Ovary (tissue), 9 donors: ENCODE results near the gene UNC45B. TPM values are rescaled to one million over a fixed set of nuclear protein-coding genes. Genes with fewer than 3 reads are reported as not detected.

Source experiments
- DNase-seq, 5 donors: peaks; one replicate each; pipeline ENCODE4 v3.0.0-alpha.2; 2019 to 2020
- H3K27ac ChIP-seq, 2 donors: fragments of 200-600 bp; one replicate each; pipeline versions ENCODE4 v1.5.1 to v1.8.0; 2019 to 2022
- H3K27me3 ChIP-seq: fragments of 200-600 bp; one replicate; pipeline ENCODE4 v1.8.0; 2022
- H3K36me3 ChIP-seq: fragments of 200-600 bp; sonication (generic); one replicate; pipeline ENCODE4 v1.5.1; 2019
- H3K4me1 ChIP-seq: one replicate; pipeline ENCODE4 v1.8.1; 2013; ENCODE audit warnings: mild to moderate bottlenecking, moderate library complexity; ENCODE audit not compliant: insufficient read depth
- H3K4me3 ChIP-seq: fragments of 200-600 bp; sonication (generic); one replicate; pipeline ENCODE4 v1.5.1; 2017
- H3K9me3 ChIP-seq, 2 donors: fragments of 200-600 bp in 1 of 2; sonication (generic) in 1 of 2; one replicate each; pipeline versions ENCODE4 v1.5.1 to v1.8.1; 2013 to 2019; ENCODE audit warnings: mild to moderate bottlenecking in 1 of 2, moderate library complexity in 1 of 2
- EP300 ChIP-seq: sonication (generic); formaldehyde crosslinking; IDR thresholded peaks from one replicate; pipeline ENCODE4 v1.6.1; 2017; ENCODE audit warnings: antibody characterized with exemption
- POLR2A ChIP-seq: fragments of 450-650 bp; IDR thresholded peaks from one replicate; pipeline ENCODE4 v1.6.1; 2017; ENCODE audit warnings: antibody characterized with exemption, mild to moderate bottlenecking, moderate library complexity
- WGBS, 3 donors: extraction: QIAGEN DNeasy Blood & Tissue Kit in 1 of 3; methylation state at CpG; one replicate each; pipeline versions ENCODE4 v1.1.5 to v1.1.7; 2013 to 2017; 5-methylcytosine and 5-hydroxymethylcytosine counted together
- intact Hi-C, 4 donors: fragments of 100-400 bp; cut with DNase I; formaldehyde crosslinking; loops; one replicate each; pipeline versions ENCODE4 v1.11.0 to v1.15.1; 2022 to 2023
- polyA plus RNA-seq, 2 donors: library from polyadenylated mRNA; stranded (reverse); fragments of 200-250 nt in 1 of 2; fragments of 350-450 nt in 1 of 2; fragmentation: Illumina TruSeq in 1 of 2; extraction: RNeasy Lipid Tissue Mini Kit (QIAGEN cat#74804) in 1 of 2; gene quantifications; one replicate each; pipeline ENCODE4 v1.2.3, GENCODE V29; 2013 to 2014
- total RNA-seq, 7 donors: library from RNA; depleted of rRNA in 2 of 7; stranded (reverse); fragments of >200 nt in 2 of 7; fragmentation: NEBNext Ultra II Directional in 3 of 7; extraction: Animal tissue kit (Norgen Biotek cat#: 25700) in 3 of 7; gene quantifications; one replicate each; pipeline versions ENCODE4 v1.1.0 to v1.2.4, GENCODE V29; 2016 to 2023
- TF ChIP-seq, protein P1 (sequence below), 3 donors: fragments of 450-650 bp in 2 of 3; fragments of 200-600 bp in 1 of 3; IDR thresholded peaks; one replicate each; pipeline versions ENCODE4 v1.5.1 to v1.8.0; 2016 to 2022; ENCODE audit warnings: antibody characterized with exemption in 3 of 3, mild to moderate bottlenecking in 1 of 3
- donor health status: DM: no; HTN: no; CAD: no; lungs with moderate emphysema.
- donor health status: DM: no; HTN: no; CAD: no.
- donor health status: Bipolar disorder and iron deficiency.
- donor health status: DM: yes; HTN: yes; CAD: no.
- donor health status: DM: no; HTN: no; CAD: no.
- donor health status: DM: yes; HTN: yes; CAD: no.

The UNC45B gene
- total and polyA plus RNA-seq, 9 donors, result 0.05 to 0.10 (median 0.05) TPM; not detected in 4

- TF ChIP-seq EP300 (no peak), POLR2A (no peak)
- TF ChIP-seq, protein P1, sequence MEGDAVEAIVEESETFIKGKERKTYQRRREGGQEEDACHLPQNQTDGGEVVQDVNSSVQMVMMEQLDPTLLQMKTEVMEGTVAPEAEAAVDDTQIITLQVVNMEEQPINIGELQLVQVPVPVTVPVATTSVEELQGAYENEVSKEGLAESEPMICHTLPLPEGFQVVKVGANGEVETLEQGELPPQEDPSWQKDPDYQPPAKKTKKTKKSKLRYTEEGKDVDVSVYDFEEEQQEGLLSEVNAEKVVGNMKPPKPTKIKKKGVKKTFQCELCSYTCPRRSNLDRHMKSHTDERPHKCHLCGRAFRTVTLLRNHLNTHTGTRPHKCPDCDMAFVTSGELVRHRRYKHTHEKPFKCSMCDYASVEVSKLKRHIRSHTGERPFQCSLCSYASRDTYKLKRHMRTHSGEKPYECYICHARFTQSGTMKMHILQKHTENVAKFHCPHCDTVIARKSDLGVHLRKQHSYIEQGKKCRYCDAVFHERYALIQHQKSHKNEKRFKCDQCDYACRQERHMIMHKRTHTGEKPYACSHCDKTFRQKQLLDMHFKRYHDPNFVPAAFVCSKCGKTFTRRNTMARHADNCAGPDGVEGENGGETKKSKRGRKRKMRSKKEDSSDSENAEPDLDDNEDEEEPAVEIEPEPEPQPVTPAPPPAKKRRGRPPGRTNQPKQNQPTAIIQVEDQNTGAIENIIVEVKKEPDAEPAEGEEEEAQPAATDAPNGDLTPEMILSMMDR (IDR thresholded peaks at IDR 0.05), result no peak
- DNase-seq, result no peak
- Histone ChIP-seq H3K27ac (no peak overlapping the region), H3K4me1 (no peaks in the 10 kb centered on the region), H3K36me3 (no peaks in the 10 kb centered on the region), H3K9me3 (no peaks in the 10 kb centered on the region), H3K27me3 (no peaks in the 10 kb centered on the region), H3K4me3 (no peak overlapping the region)
- WGBS, 3 donors, result 87 to 89% (median 88%) methylated on average over 7 of the region's 7 CpGs
- intact Hi-C loops, result no loop called here
Observed at GRCh38 chr17:35163886-35164285, 16.3 kb downstream of the UNC45B start.

GRCh38 chr17:35164716-35165115 is 17.1 kb downstream of the UNC45B start:
- no peak for TF ChIP-seq EP300
- TF ChIP-seq, protein P1 (IDR thresholded peaks at IDR 0.05), result no peak
- no peak for TF ChIP-seq POLR2A
- no peaks in the 10 kb centered on the region for H3K36me3 ChIP-seq
- H3K4me3 ChIP-seq, result no peak overlapping the region
- H3K27me3 ChIP-seq, result no peaks in the 10 kb centered on the region
- no peak overlapping the region for H3K27ac ChIP-seq
- intact Hi-C loops, result no loop called here
- H3K4me1 ChIP-seq, result no peaks in the 10 kb centered on the region
- no peak for DNase-seq
- WGBS, 3 donors, result 65 to 74% (median 70%) methylated on average over 5 of the region's 5 CpGs
- no peaks in the 10 kb centered on the region for H3K9me3 ChIP-seq

DNA sequence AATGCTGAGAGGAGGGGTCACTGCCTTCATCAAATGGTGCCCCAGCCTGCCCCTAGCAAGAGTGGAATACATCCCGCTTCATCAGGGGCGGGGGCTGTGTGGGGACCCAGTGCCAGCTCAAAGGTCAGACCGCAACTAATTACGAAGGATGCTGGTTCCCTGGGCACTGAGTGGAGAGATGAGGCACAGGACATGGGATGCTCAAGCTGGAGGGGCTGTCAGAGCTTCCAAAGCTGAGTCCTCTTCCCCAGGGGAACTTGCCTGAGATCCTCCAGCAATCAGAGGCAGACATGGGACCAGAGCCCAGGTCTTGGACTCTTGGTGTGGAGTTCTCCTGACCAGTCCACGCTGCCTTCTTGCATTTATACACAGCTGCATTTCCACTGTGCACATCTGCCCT is 18.9 kb downstream of the UNC45B start:
- TF ChIP-seq, protein P1 (IDR thresholded peaks at IDR 0.05), result no peak
- TF ChIP-seq EP300, result no peak
- no peak for TF ChIP-seq POLR2A
- Histone ChIP-seq H3K36me3 (no peaks in the 10 kb centered on the region), H3K4me1 (no peaks in the 10 kb centered on the region), H3K27ac (no peak overlapping the region), H3K9me3 (no peaks in the 10 kb centered on the region), H3K4me3 (no peak overlapping the region), H3K27me3 (no peaks in the 10 kb centered on the region)
- no peak for DNase-seq
- WGBS, 3 donors, result 55 to 74% (median 69%) methylated on average over 2 to 5 of the region's 5 CpGs
- intact Hi-C loops, result no loop called here

DNA sequence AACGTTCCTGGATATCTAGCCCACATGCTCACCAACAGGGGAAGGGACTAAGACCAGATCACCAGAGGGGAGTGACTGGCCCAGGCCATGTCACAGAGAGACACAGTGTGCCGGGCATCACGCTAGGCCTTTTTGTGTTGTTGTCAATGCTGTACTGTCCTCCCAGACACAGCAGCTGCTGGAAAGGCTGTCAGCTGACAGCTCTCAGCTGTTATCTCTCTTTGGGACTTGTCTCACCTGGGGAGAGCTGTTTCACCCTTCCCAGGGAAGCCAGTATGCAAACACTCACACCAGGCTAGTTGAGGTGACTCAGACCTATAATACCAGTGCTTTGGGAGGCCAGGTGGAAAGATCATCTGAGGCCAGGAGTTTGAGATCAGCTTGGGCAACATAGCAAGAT is 19.4 kb downstream of the UNC45B start:
- TF ChIP-seq EP300 (no peak), POLR2A (no peak)
- TF ChIP-seq, protein P1 (IDR thresholded peaks at IDR 0.05), result no peak
- 34 to 45% (median 41%) methylated on average over 3 of the region's 3 CpGs for WGBS, 3 donors
- Histone ChIP-seq H3K9me3 (no peaks in the 10 kb centered on the region), H3K4me1 (no peaks in the 10 kb centered on the region), H3K4me3 (no peak overlapping the region), H3K36me3 (no peaks in the 10 kb centered on the region), H3K27me3 (no peaks in the 10 kb centered on the region), H3K27ac (no peak overlapping the region)
- intact Hi-C loops, result no loop called here
- no peak for DNase-seq

GRCh38 chr17:35167666-35168065 is 20.0 kb downstream of the UNC45B start:
- TF ChIP-seq EP300 (no peak), POLR2A (no peak)
- TF ChIP-seq, protein P1 (IDR thresholded peaks at IDR 0.05), result no peak
- Histone ChIP-seq H3K27ac (no peak overlapping the region), H3K36me3 (no peaks in the 10 kb centered on the region), H3K27me3 (no peaks in the 10 kb centered on the region), H3K4me1 (no peaks in the 10 kb centered on the region), H3K4me3 (no peak overlapping the region), H3K9me3 (no peaks in the 10 kb centered on the region)
- no peak for DNase-seq
- WGBS, 3 donors, result 71 to 78% (median 75%) methylated on average over 1 of the region's 1 CpG
- intact Hi-C loops, result no loop called here
